Effector CD4-positive, alpha-beta T cell (primary cell): ENCODE data around the gene PCSK7.

Source experiments
- DNase-seq: peaks from one replicate; pipeline ENCODE4 v3.0.0-alpha.2; 2020

The PCSK7 gene

GRCh38 chr11:117230999-117231841 is 653 bp downstream of the PCSK7 start:
- no peak for DNase-seq

- peak; percentile 17 for DNase-seq
Measured at GRCh38 chr11:117230286-117230961, 1.4 kb downstream of the PCSK7 start.

- no peak for DNase-seq
Measured at GRCh38 chr11:117229931-117230285, 2.0 kb downstream of the PCSK7 start.

- no peak for DNase-seq
Measured at GRCh38 chr11:117229411-117229810, 2.5 kb downstream of the PCSK7 start.

GRCh38 chr11:117228091-117228490 is 3.8 kb downstream of the PCSK7 start:
- no peak for DNase-seq

GRCh38 chr11:117226388-117227385 is 5.2 kb downstream of the PCSK7 start:
- peak; percentile 36 for DNase-seq

- DNase-seq: no peak
Measured at GRCh38 chr11:117225553-117226170, 6.2 kb downstream of the PCSK7 start.

GRCh38 chr11:117223741-117224689 is 7.9 kb downstream of the PCSK7 start:
- no peak for DNase-seq

- DNase-seq: no peak
Measured at GRCh38 chr11:117222991-117223740, 8.7 kb downstream of the PCSK7 start.

- no peak for DNase-seq
Measured at GRCh38 chr11:117221775-117222517, 9.9 kb downstream of the PCSK7 start.

- DNase-seq: no peak
Measured at GRCh38 chr11:117220999-117221774, 10.7 kb downstream of the PCSK7 start.

GRCh38 chr11:117220568-117220967 is 11.3 kb downstream of the PCSK7 start:
- DNase-seq: no peak

GRCh38 chr11:117219995-117220394 is 11.9 kb downstream of the PCSK7 start:
- no peak for DNase-seq

- no peak for DNase-seq
Measured at GRCh38 chr11:117219455-117219854, 12.4 kb downstream of the PCSK7 start.

GRCh38 chr11:117219001-117219400 is 12.9 kb downstream of the PCSK7 start:
- no peak for DNase-seq

- DNase-seq: no peak
Measured at GRCh38 chr11:117218133-117218915, 13.5 kb downstream of the PCSK7 start.

- no peak for DNase-seq
Measured at GRCh38 chr11:117217141-117218084, 14.5 kb downstream of the PCSK7 start.
